Mucosa of gallbladder (tissue), 1 donor: Measurements from ENCODE around the gene RNF26. TPM values are rescaled to one million over a fixed set of nuclear protein-coding genes. Genes with fewer than 3 reads are reported as not detected.
A peak's percentile ranks its signal among the peaks of the same experiment; 100 is the strongest.

Source experiments
- DNase-seq: peaks from one replicate; pipeline ENCODE4 v3.0.0-alpha.2; 2020; ENCODE audit warnings: low spot score
- total RNA-seq: library from RNA; stranded (reverse); gene quantifications from one replicate; pipeline ENCODE4 v1.2.1, GENCODE V29; 2021
- donor health status: DM: no; HTN: no; CAD: no.

RNF26 gene
- total RNA-seq, 1 donor from 2014 or later, result 36.4 TPM

- DNase-seq, result no peak
Observed at GRCh38 chr11:119316016-119316728, 18.2 kb upstream of the RNF26 start.

- DNase-seq, result no peak
Observed at GRCh38 chr11:119316729-119317591, 17.4 kb upstream of the RNF26 start, which contains the start of gene MCAM. TSS of gene MCAM (minus strand) at chr11:119317130. CDS start at chr11:119317101, 29 bp downstream.

- DNase-seq, result no peak
Observed at GRCh38 chr11:119317592-119318239, 16.6 kb upstream of the RNF26 start.

GRCh38 chr11:119318240-119319135 is 15.8 kb upstream of the RNF26 start:
- no peak for DNase-seq

- DNase-seq, result no peak
Observed at GRCh38 chr11:119319136-119319699, 15.1 kb upstream of the RNF26 start.

GRCh38 chr11:119319700-119320239 is 14.6 kb upstream of the RNF26 start:
- no peak for DNase-seq

GRCh38 chr11:119320240-119320775 is 14.0 kb upstream of the RNF26 start:
- no peak for DNase-seq

GRCh38 chr11:119320776-119321524 is 13.4 kb upstream of the RNF26 start:
- DNase-seq, result no peak

- DNase-seq, result no peak
Observed at GRCh38 chr11:119322360-119322739, 12.0 kb upstream of the RNF26 start.

- DNase-seq, result no peak
Observed at GRCh38 chr11:119322921-119323531, 11.3 kb upstream of the RNF26 start.

- DNase-seq, result peak; percentile 75
Observed at GRCh38 chr11:119323532-119324033, 10.7 kb upstream of the RNF26 start.

GRCh38 chr11:119324189-119324588 is 10.1 kb upstream of the RNF26 start:
- DNase-seq, result no peak

GRCh38 chr11:119329320-119329719 is 5.0 kb upstream of the RNF26 start:
- no peak for DNase-seq

GRCh38 chr11:119330237-119330636 is 4.1 kb upstream of the RNF26 start:
- DNase-seq, result no peak

- DNase-seq, result no peak
Observed at GRCh38 chr11:119332111-119332765, 2.1 kb upstream of the RNF26 start.

- DNase-seq, result no peak
Observed at GRCh38 chr11:119335091-119335654, 846 bp downstream of the RNF26 start.

- no peak for DNase-seq
Observed at GRCh38 chr11:119335655-119336543, 1.6 kb downstream of the RNF26 start.
